HG03565 (cell line): ENCODE results near the gene DZIP3.
"Not testable (repeated sequence)": the region's sequence is repeated elsewhere in the genome, so short reads cannot be mapped to it uniquely, and the experiment has no call there.

Source experiments
- ATAC-seq: cut with Tn5 transposase; IDR thresholded peaks from one replicate; pipeline ENCODE4 v1.9.1; 2021; ENCODE audit warnings: mild to moderate bottlenecking, moderate library complexity; ENCODE audit not compliant: unreplicated experiment

The DZIP3 gene

GRCh38 chr3:108673988-108674661, 84.6 kb downstream of the DZIP3 start:
- no peak for ATAC-seq

GRCh38 chr3:108677811-108678210, 88.3 kb downstream of the DZIP3 start:
- ATAC-seq = no peak

- ATAC-seq = not testable (repeated sequence)
Measured at GRCh38 chr3:108692286-108692685, 102.8 kb downstream of the DZIP3 start.

- ATAC-seq = no peak
Measured at GRCh38 chr3:108698461-108698860, 108.9 kb downstream of the DZIP3 start.

- ATAC-seq = no peak
Measured at GRCh38 chr3:108705045-108705444, 115.5 kb downstream of the DZIP3 start.

GRCh38 chr3:108713009-108713516, 123.5 kb downstream of the DZIP3 start:
- no peak for ATAC-seq

GRCh38 chr3:108713816-108714215, 124.3 kb downstream of the DZIP3 start:
- ATAC-seq = no peak

GRCh38 chr3:108718454-108718853, 128.9 kb downstream of the DZIP3 start:
- no peak for ATAC-seq

- no peak for ATAC-seq
Measured at GRCh38 chr3:108719178-108719806, 129.8 kb downstream of the DZIP3 start.

GRCh38 chr3:108722724-108723123, 133.2 kb downstream of the DZIP3 start:
- ATAC-seq = no peak

GRCh38 chr3:108724101-108724500, 134.6 kb downstream of the DZIP3 start:
- ATAC-seq = no peak

GRCh38 chr3:108728105-108728504, 138.6 kb downstream of the DZIP3 start:
- ATAC-seq = no peak

GRCh38 chr3:108728934-108729333, 139.4 kb downstream of the DZIP3 start:
- no peak for ATAC-seq

- ATAC-seq = no peak
Measured at GRCh38 chr3:108736821-108737220, 147.3 kb downstream of the DZIP3 start.

GRCh38 chr3:108742929-108743328, 153.4 kb downstream of the DZIP3 start:
- ATAC-seq = no peak
